NT2/D1 (cell line): ENCODE results near the gene EXOC5.

Experiments
- SUZ12 ChIP-seq: IDR thresholded peaks from 2 replicates; pipeline ENCODE4 v1.6.1; 2011; ENCODE audit not compliant: insufficient read length, insufficient read depth; ENCODE audit errors: extremely low read depth
- ZNF274 ChIP-seq: IDR thresholded peaks from 2 replicates; pipeline ENCODE4 v1.6.1; 2011; ENCODE audit warnings: mild to moderate bottlenecking, low read depth, low read length

- TF ChIP-seq ZNF274 (no peak), SUZ12 (no peak)
Observed at GRCh38 chr14:57293866-57294837, 25.4 kb upstream of the EXOC5 start.
